GM18511 (cell line): Measurements from ENCODE around the gene TRMU.
"Not testable (repeated sequence)": the region's sequence is repeated elsewhere in the genome, so short reads cannot be mapped to it uniquely, and the experiment has no call there.

Experiments
- ATAC-seq: cut with Tn5 transposase; IDR thresholded peaks from one replicate; pipeline ENCODE4 v1.9.1; 2021; ENCODE audit warnings: mild to moderate bottlenecking, moderate library complexity; ENCODE audit not compliant: unreplicated experiment

Gene TRMU

GRCh38 chr22:46381731-46382130 lies 46.2 kb downstream of the TRMU start:
- no peak for ATAC-seq

GRCh38 chr22:46382524-46382923 lies 47.0 kb downstream of the TRMU start:
- ATAC-seq = no peak

- no peak for ATAC-seq
Measured at GRCh38 chr22:46386312-46386711, 50.8 kb downstream of the TRMU start.

- ATAC-seq = no peak
Measured at GRCh38 chr22:46387748-46388147, 52.2 kb downstream of the TRMU start.

- no peak for ATAC-seq
Measured at GRCh38 chr22:46388647-46389046, 53.1 kb downstream of the TRMU start.

GRCh38 chr22:46389081-46389480 lies 53.6 kb downstream of the TRMU start:
- ATAC-seq = no peak

- no peak for ATAC-seq
Measured at GRCh38 chr22:46390105-46390651, 54.7 kb downstream of the TRMU start.

DNA sequence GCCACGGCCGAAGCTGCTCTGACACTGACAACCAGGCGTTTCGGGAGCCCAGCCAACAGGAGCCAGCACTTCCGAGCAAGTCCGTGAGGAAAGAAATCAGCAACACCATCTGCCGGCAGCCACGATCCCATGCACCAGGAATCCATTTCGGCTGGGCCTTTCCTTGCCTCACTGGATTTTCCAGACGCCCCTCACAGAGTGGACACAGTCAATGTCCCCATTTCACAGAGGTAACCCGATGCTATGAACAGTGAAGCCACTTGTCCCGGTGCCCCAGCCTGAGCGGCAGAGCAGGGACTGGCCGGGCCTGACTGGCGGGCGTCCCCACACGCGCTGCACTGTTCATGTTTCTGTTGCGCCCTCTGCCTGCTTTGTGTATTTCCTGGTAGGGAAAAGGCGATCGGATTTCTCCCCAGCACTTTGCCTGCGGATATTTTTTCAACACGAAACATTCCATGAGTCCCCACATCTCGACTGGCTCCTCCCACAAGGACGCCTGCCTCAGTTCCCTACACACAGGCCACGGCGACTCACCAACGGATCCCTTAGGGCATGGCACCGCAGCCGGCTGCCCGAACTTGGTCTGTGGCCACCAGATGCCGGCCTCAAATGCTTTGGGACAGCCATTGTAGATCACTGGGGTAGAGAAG lies 55.3 kb downstream of the TRMU start:
- ATAC-seq = no peak

- ATAC-seq = no peak
Measured at GRCh38 chr22:46391486-46392136, 56.1 kb downstream of the TRMU start.

- ATAC-seq = no peak
Measured at GRCh38 chr22:46392137-46392844, 56.8 kb downstream of the TRMU start.

DNA sequence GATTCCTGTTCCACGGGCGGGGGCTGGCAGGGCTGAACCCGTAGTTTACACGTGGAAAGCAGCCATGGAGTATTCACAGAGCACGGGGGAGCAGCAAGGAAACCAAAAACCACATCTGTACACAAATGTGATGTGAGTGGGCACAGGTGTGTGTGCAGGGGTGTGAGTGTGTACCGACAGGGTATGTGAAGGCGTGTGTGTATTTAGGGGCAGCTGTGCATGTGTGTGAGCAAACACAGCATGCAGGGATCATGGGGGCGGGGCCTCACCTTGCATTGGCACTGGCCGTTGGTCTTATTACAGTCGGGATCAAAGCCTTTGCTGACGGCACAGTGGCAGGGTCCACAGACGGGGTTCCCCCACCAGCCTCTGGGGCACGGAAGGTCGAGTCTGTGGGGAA lies 58.4 kb downstream of the TRMU start:
- ATAC-seq = no peak

GRCh38 chr22:46394622-46395021 lies 59.1 kb downstream of the TRMU start:
- no peak for ATAC-seq

GRCh38 chr22:46395145-46395544 lies 59.6 kb downstream of the TRMU start:
- no peak for ATAC-seq

- ATAC-seq = not testable (repeated sequence)
Measured at GRCh38 chr22:46397049-46397448, 61.5 kb downstream of the TRMU start.

- no peak for ATAC-seq
Measured at GRCh38 chr22:46397514-46397913, 62.0 kb downstream of the TRMU start.

DNA sequence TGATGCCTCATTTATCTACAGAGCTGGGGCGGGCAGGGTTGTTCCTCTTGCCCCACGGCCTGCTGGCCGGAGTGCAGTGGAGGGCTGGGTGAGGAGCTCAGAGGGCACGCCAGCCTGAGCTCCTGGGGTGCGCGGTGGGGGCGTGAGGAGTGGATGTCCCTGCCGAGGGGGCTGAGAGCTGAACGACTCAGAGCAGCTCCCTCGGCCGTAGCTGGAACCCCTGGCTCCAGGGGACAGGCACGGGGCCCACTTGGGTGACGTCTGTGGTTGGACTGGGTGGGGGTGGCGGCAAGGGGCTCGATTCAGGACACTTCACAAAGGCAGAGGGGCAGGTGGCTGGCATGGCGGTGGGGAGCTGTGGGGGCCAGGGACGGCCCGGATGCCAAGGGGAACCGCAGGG lies 62.4 kb downstream of the TRMU start:
- ATAC-seq = no peak

- ATAC-seq = no peak
Measured at GRCh38 chr22:46399251-46400024, 63.9 kb downstream of the TRMU start.

DNA sequence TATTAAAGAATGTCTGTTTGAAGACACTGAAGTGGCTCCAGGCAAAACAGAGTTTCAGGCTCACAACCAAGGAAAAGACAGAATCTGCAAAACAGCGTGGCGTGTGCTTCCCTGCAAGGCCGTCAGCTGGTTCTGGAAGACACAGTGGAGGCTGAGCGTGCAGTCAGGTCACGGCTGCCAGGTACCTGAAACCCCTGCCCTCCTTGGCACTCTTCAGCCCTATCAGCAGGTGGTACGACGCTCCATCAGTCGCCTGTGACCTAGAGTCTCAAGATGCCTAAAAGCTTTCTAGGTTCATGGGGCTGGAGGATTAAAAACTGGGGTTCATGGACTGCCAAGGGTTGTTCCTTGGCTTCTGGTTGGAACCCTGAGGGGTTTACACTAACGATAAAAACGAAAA lies 65.9 kb downstream of the TRMU start:
- no peak for ATAC-seq

- ATAC-seq = no peak
Measured at GRCh38 chr22:46402505-46402904, 67.0 kb downstream of the TRMU start.

DNA sequence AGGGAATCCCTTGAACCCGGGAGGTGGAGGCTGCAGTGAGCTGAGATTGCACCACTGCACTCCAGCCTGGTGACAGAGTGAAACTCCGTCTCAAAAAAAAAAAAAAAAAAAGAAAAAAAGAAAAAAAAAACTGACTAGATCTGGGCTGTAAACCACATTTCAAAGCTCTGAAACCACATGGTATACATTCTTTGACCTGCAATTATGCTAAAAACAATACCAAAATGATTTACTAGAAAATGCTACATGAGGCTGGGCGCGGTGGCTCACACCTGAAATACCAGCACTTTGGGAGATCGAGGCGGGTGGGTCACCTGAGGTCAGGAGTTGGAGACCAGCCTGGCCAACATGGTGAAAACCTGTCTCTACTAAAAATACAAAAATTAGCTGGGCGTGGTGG lies 68.4 kb downstream of the TRMU start:
- not testable (repeated sequence) for ATAC-seq

DNA sequence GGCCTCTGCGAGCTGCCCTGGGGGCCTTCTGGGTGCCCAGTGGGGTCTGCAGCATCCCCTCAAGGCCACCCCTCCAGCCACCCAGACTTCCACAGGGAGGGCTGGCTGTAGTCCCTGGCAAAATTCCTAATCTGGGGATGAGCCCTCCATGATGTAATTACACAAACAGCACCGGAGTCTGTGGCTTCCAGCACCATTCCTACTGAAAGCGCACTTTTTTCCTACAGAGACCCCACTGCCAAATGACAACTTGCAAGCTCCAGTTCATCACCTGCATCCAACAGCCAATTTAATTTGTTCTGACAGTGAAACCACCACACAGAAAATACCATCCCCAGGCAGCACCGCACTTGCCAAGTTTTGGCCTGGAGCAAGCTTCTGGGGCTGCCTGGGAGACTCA lies 70.4 kb downstream of the TRMU start:
- ATAC-seq = no peak
